ENCODE measurements around the gene CCDC192.

The CCDC192 gene

DNA sequence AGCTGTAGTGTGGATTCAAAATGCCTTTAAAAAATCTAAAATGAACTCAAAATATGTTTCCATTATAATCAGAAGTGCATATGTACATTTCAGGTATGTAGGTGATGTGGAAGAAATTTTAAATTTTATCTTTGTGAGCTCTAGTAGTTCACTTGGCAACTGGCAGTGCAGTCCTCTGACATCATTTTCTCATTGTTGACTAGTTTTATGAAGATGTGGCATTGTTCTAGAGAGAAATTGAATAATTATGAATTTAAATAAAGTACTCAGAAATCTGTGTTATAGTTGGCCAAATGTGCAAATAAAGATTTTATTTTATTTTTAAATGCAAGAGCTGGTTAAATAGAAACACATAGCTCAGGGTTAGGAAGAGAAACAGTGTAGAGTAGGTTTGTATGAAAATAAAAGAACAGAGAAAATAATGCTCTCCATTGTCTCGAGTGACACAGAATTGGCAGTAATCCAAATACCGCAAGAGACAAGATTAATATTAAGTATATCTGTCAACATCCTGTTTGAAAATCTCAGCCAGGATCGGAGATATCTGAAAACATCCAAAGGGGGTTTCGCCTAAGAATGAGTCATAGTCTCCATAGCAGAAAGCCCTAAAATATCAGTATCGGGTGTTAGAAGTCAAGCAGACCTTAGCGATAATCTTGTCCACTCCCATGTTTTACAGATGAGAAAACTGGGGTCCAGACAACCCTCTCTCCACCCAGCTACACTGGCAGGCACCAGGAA is 189.4 kb downstream of the CCDC192 start:
- DNase-seq = no peak

DNA sequence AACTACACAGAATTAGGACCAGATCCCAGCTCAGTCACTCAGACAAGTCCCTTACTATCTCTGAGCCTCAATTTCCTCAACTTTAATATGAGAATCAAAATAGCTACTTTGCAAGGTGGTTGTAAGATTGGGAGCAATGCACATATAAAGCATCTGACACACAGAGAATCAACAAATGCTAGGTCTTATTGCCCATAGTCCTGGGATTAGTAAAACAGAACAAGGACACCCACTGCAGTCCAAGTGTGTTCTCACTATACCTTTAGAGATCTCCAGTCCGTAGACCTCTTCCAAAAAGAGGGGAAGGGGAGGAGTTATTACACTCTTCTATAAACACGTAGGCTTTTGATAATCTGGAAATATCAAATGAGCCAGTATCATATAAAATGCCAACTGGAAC is 190.0 kb downstream of the CCDC192 start:
- DNase-seq = no peak

GRCh38 chr5:127894461-127894860 is 191.3 kb downstream of the CCDC192 start:
- no peak for DNase-seq

DNA sequence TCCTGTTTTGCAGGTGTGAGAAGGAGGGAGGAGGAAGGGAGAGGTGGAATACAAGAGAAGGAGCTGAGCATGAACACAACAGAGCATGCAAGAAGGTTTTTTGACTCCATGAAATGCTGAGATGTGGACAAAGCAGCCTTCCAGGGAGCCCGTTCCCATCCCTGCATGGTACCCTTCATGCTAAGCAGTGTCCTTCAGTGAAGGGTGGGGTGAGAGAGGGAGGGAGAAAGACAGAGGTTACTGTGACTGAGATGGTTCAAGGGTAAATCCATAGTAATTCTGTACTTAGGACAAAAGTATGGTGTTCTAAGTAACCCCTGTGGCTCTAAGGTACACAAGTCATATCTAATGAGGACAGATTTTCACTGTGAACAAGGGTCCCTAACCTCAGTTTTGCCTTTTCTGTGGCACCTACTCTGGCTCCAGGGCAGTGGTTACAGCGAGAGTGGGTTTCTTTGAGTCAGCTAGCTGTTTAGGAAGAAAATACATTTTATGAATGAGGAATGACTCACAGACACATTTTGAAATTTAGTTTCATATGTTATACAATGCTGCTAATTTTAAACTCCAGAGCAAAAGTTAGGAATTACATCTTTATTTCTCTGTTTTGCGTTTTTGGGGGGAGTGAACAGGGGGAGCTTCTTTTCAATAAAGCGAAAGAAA is 195.5 kb downstream of the CCDC192 start:
- DNase-seq = no peak

GRCh38 chr5:127899214-127899610 is 196.0 kb downstream of the CCDC192 start:
- DNase-seq = no peak

DNA sequence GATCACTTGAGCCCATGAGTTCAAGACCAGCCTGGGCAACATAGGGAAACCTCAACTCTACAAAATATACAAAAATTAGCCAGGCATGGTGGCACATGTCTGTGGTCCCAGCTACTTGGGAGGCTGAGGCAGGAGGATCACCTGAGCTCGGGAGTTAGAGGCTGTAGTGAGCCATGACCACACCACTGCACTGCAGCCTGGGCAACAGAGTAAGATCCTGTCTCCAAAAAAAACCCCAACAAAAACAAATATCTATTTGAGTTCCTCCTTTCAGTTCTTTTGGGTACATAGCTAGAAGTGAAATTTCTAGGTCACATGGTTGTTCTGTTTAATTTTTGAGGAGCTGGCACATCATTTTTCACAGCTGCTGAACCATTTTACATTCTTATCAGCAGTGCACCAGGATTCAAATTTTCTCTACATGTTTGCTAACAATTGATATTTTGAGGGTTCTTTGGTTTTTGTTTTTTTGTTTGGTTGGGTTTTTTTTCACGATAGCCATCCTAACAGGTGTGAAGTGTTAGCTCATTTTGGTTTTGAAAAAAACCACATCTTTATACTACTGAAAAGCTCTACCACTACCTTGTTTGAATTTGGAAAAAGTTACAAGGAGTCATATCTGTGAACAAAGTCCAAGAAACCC is 203.5 kb downstream of the CCDC192 start:
- DNase-seq = no peak

- no peak for DNase-seq
Measured at GRCh38 chr5:127907907-127908306, 204.7 kb downstream of the CCDC192 start.

DNA sequence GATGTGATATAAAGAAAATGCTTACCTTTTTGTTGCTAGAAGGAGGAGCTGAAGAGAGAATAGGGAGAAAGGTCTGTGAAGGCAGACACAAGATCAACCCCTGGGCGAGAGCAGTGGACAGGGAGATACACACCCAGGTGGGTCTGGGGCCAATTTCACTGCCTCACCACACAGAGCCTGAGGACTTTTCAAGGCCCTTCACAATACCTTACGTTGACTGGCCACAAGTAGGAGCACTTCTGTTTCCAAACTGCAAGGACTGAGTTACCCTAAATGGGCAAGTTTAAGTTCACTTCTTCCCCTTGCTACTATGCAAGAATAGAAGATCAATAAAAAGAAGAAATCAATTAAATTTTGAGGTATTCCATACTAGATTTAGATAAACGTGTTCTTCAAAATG is 205.9 kb downstream of the CCDC192 start:
- DNase-seq = no peak

- DNase-seq = no peak
Measured at GRCh38 chr5:127909821-127910220, 206.6 kb downstream of the CCDC192 start.

GRCh38 chr5:127910307-127910956 is 207.2 kb downstream of the CCDC192 start:
- no peak for DNase-seq

GRCh38 chr5:127911619-127912018 is 208.4 kb downstream of the CCDC192 start:
- DNase-seq = no peak

DNA sequence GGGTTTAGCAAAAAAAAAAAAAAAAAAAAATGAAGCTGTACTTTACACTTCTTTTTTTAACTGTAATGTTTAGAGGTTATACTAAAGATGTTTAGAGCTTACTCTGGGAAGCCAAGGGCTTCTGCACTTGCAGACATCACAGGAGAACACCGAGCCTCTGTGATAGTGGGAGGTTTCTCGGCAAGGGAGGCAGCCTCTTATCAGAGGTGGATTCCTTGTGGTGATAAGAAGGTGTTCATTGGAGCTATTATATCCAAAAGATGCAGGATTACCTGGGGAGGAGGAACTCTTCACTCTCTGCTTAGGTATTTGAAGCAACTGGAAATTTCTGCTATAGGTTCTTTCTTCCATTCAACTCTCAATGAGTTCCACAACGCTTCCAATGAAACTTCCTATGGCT is 209.2 kb downstream of the CCDC192 start:
- DNase-seq = no peak

GRCh38 chr5:127916885-127917573 is 213.8 kb downstream of the CCDC192 start:
- no peak for DNase-seq

DNA sequence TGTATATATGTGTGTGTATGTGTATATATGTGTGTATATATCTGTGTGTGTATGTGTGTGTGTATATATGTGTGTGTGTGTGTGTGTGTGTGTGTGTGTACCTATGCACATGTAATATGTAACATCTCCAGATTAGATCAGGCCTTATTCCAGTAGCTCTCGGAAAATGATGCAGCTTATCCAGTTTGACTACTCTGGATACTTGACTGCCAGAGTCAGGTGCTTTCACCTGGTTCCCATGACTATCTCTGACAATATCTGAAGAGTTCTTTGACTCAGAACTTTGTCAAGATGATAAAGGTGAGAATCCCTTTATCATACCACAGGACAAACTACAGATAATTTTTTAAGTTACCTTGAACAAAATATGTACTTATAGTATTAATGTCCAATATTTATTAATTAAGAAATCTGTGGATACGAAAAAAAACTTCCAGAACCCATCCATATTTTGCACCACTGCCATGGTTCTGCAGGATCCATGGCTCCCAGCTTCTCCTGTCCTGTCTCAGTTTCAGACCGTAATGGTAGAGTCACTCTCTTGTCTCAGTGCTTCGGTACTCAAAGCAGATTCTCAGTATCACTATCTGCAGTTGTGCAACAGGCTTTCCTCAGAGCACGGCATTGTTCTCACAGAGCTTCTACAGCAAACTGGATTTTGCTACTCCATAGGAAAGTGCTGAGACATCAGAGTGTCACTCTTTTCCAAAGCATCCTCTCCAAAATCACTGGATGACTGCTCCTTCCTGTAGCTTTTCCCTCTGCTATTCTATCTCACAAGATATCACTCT is 216.0 kb downstream of the CCDC192 start:
- no peak for DNase-seq

DNA sequence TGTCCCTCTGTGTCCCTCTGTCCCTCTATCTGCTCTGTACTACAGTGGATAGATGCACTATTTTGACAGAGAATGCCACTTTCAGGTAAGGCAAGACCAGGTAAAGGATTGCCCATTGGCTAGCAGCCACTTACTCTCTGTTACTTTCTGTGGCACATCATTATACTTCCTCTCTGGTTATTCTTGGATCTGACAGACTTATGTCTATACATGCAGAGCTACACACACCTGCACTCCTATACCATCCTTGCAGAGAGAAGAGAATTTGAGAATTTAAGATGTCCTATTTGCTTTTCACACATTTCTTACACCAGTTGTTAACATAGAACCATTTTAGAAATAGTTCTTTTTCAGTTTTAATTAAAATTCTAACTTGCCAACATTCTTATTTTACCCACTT is 216.6 kb downstream of the CCDC192 start:
- DNase-seq = no peak

DNA sequence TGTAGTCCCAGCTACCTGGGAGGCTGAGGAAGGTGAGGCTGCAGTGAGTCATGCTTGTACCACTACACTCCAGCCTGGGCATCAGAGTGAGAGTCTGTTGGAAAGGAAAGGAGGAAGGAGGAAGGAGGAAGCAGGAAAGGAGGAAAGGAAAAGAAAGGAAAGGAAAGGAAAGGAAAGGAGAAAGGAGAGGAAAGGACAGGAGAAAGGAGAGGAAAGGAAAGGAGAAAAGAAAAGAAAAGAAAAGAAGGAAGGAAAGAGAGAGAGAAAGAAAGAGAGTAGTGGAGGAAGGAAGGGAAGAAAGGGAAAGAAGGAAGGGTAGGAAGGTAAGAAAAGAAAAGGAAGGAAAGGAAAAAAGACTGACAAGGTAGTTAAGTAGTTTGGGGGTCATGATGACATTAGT is 217.7 kb downstream of the CCDC192 start:
- no peak for DNase-seq

DNA sequence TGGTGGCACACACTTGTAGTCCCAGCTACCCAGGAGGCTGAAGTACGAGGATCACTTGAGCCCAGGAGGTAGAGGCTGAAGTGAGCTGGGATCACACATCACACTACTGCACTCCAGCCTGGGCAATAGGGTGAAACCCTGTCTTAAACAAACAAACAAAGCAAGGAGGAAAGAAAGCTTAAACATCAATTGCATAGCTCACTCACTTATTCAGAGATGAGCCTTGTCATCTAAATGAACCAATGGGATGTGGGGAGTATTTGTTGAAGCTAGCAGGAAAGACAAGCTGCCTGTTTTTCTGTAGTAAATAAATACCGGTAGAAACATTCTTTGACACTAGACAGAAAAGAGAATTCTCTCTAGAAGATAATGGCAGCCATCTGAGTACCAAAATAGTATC is 219.4 kb downstream of the CCDC192 start:
- no peak for DNase-seq

- DNase-seq = no peak
Measured at GRCh38 chr5:127923804-127924570, 220.8 kb downstream of the CCDC192 start.

DNA sequence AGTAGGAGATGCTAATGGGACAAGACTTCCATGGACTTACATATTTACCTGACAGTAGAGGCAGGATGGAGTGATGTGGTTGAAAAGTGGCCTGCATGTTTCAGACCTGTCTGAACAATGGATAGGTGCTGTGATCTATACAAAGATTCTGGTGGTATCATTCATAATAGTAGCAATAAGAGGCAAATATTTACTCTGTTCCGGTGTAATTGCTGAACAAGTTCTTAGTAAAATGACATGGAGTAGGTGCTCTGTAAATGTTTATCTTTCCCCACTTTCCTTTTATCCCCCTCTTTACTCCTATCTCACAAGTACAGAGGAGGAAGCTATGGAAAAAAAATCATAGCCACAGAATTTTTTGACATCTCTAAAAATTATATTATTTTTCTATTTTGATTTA is 221.4 kb downstream of the CCDC192 start:
- no peak for DNase-seq

DNA sequence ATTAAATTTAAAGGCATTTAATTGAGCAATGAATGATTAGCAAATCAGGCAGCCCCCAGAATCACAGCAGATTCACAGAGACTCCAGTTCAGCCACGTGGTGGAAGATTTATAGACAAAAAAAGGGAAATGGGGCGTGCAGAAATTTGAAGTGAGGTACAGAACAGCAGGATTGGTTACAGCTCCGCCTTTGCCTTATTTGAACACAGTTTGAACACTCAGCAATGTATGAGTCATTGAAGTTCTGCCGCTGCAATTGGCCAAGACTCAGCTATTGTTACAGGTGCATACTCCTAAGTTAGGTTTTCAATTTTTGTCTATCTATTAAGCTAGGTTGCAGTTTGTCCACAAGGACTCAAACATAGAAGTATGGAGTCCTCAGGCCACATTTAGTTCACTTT is 222.7 kb downstream of the CCDC192 start:
- no peak for DNase-seq

DNA sequence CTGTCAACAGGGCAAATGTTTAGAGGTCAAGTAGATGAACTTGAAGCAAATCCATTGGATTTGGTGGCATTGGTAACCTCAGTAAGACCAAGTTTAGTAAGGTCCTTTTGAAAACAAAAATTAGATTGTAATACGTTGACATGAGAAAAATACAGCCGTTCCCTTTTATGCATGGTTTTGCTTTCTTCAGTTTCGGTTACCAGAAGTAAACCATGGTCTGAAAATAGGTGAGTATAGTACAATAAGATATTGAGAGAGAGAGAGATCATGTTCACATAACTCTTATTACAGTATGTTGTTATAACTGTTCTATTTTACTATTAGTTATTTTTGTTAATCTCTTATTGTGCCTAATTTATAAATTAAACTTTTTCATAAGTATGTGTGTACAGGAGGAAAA is 223.8 kb downstream of the CCDC192 start:
- DNase-seq = no peak
